Vagina (tissue), 2 donors: ENCODE data around the gene USO1. TPM values are rescaled to one million over a fixed set of nuclear protein-coding genes. Genes with fewer than 3 reads are reported as not detected.

Source experiments
- DNase-seq, 2 donors: peaks; one replicate each; pipeline ENCODE4 v3.0.0-alpha.2; 2017; ENCODE audit errors: extremely low spot score in 2 of 2
- H3K27ac ChIP-seq: fragments of 200-600 bp; sonication (generic); one replicate; pipeline ENCODE4 v1.5.1; 2019
- H3K27me3 ChIP-seq: fragments of 200-600 bp; sonication (generic); one replicate; pipeline ENCODE4 v1.5.1; 2019
- H3K36me3 ChIP-seq, 2 donors: fragments of 200-600 bp; sonication (generic); one replicate each; pipeline ENCODE4 v1.5.1; 2017 to 2019
- H3K4me1 ChIP-seq: fragments of 200-600 bp; sonication (generic); one replicate; pipeline ENCODE4 v1.5.1; 2019
- H3K4me3 ChIP-seq, 2 donors: fragments of 200-600 bp; sonication (generic); 1 replicate in 1 of 2; 2 replicates in 1 of 2; pipeline ENCODE4 v1.5.1; 2016 to 2019
- H3K9me3 ChIP-seq: fragments of 200-600 bp; sonication (generic); one replicate; pipeline ENCODE4 v1.5.1; 2019
- CTCF ChIP-seq, 3 experiments: fragments of 450-650 bp in 2 of 3; fragments of 200-600 bp in 1 of 3; sonication (generic) in 1 of 3; IDR thresholded peaks; one replicate each; pipeline ENCODE4 v1.5.1; 2017 to 2019; ENCODE audit warnings: antibody characterized with exemption in 3 of 3, mild to moderate bottlenecking in 2 of 3, moderate library complexity in 2 of 3
- POLR2A ChIP-seq, 2 donors: fragments of 450-650 bp; IDR thresholded peaks; one replicate each; pipeline ENCODE4 v1.6.1; 2017; ENCODE audit warnings: antibody characterized with exemption in 2 of 2, mild to moderate bottlenecking in 2 of 2, moderate library complexity in 2 of 2
- POLR2AphosphoS5 ChIP-seq, 2 donors: sonication (generic); formaldehyde crosslinking; IDR thresholded peaks; one replicate each; pipeline ENCODE4 v1.9.0; 2017; ENCODE audit warnings: antibody characterized with exemption in 2 of 2, mild to moderate bottlenecking in 2 of 2, low read depth in 1 of 2; ENCODE audit not compliant: insufficient read depth in 1 of 2
- intact Hi-C: fragments of 100-400 bp; cut with DNase I; formaldehyde crosslinking; loops from one replicate; pipeline ENCODE4 v1.15.1; 2023
- total RNA-seq: library from RNA; depleted of rRNA; stranded (reverse); fragments of >200 nt; gene quantifications from one replicate; pipeline ENCODE4 v1.2.3, GENCODE V29; 2016

USO1 gene
- total RNA-seq, 1 donor from 2014 or later = 47.9 TPM

GRCh38 chr4:75702919-75703411, 21.4 kb upstream of the USO1 start:
- DNase-seq = no peak
- intact Hi-C loops = no loop called here
- Histone ChIP-seq H3K27ac (no peak overlapping the region), H3K4me1 (no peaks in the 10 kb centered on the region), H3K4me3 (no peak overlapping the region), H3K9me3 (no peaks in the 10 kb centered on the region), H3K27me3 (no peaks in the 10 kb centered on the region), H3K36me3 (no peaks in the 10 kb centered on the region)
- TF ChIP-seq POLR2A (IDR thresholded peaks at IDR 0.05) (no peak), CTCF (IDR thresholded peaks at IDR 0.05) (no peak), POLR2AphosphoS5 (IDR thresholded peaks at IDR 0.05; ENCODE audit: insufficient read depth in 1 of 2, low read depth in 1 of 2) (no peak)

- no peak overlapping the region for H3K27ac ChIP-seq
- H3K27me3 ChIP-seq = no peaks in the 10 kb centered on the region
- peak in 1 of 2 donors; percentile 42 for DNase-seq
- no peaks in the 10 kb centered on the region for H3K36me3 ChIP-seq
- H3K4me3 ChIP-seq = no peak overlapping the region
- H3K9me3 ChIP-seq = no peaks in the 10 kb centered on the region
- no peaks in the 10 kb centered on the region for H3K4me1 ChIP-seq
- no peak for TF ChIP-seq POLR2A (IDR thresholded peaks at IDR 0.05)
- no peak for TF ChIP-seq CTCF (IDR thresholded peaks at IDR 0.05)
- no peak for TF ChIP-seq POLR2AphosphoS5 (IDR thresholded peaks at IDR 0.05; ENCODE audit: insufficient read depth in 1 of 2, low read depth in 1 of 2)
- intact Hi-C loops = no loop called here
Observed at GRCh38 chr4:75705198-75705977, 19.0 kb upstream of the USO1 start.

- H3K27me3 ChIP-seq = no peaks in the 10 kb centered on the region
- TF ChIP-seq POLR2AphosphoS5 (IDR thresholded peaks at IDR 0.05; ENCODE audit: insufficient read depth in 1 of 2, low read depth in 1 of 2) (no peak), POLR2A (IDR thresholded peaks at IDR 0.05) (no peak), CTCF (IDR thresholded peaks at IDR 0.05) (no peak)
- H3K9me3 ChIP-seq = no peaks in the 10 kb centered on the region
- H3K4me3 ChIP-seq = no peak overlapping the region
- no peak for DNase-seq
- no peaks in the 10 kb centered on the region for H3K4me1 ChIP-seq
- H3K27ac ChIP-seq = no peak overlapping the region
- intact Hi-C loops = no loop called here
- H3K36me3 ChIP-seq = no peaks in the 10 kb centered on the region
Observed at GRCh38 chr4:75708218-75708691, 16.1 kb upstream of the USO1 start.

GRCh38 chr4:75710246-75710645, 14.1 kb upstream of the USO1 start:
- no peak overlapping the region for H3K27ac ChIP-seq
- no peaks in the 10 kb centered on the region for H3K27me3 ChIP-seq
- DNase-seq = no peak
- H3K4me3 ChIP-seq = no peak overlapping the region
- TF ChIP-seq POLR2A (IDR thresholded peaks at IDR 0.05) = no peak
- no peak for TF ChIP-seq CTCF (IDR thresholded peaks at IDR 0.05)
- TF ChIP-seq POLR2AphosphoS5 (IDR thresholded peaks at IDR 0.05; ENCODE audit: insufficient read depth in 1 of 2, low read depth in 1 of 2) = no peak
- intact Hi-C loops = no loop called here
- peaks cover 10% of the 10 kb centered on the region for H3K4me1 ChIP-seq
- no peaks in the 10 kb centered on the region for H3K36me3 ChIP-seq
- H3K9me3 ChIP-seq = no peaks in the 10 kb centered on the region

GRCh38 chr4:75714011-75714410, 10.4 kb upstream of the USO1 start:
- no peak overlapping the region for H3K4me3 ChIP-seq
- intact Hi-C loops = no loop called here
- H3K36me3 ChIP-seq = no peaks in the 10 kb centered on the region
- peaks cover 17% of the 10 kb centered on the region for H3K4me1 ChIP-seq
- H3K27me3 ChIP-seq = no peaks in the 10 kb centered on the region
- H3K27ac ChIP-seq = no peak overlapping the region
- DNase-seq = no peak
- no peaks in the 10 kb centered on the region for H3K9me3 ChIP-seq
- no peak for TF ChIP-seq POLR2AphosphoS5 (IDR thresholded peaks at IDR 0.05; ENCODE audit: insufficient read depth in 1 of 2, low read depth in 1 of 2)
- no peak for TF ChIP-seq POLR2A (IDR thresholded peaks at IDR 0.05)
- no peak for TF ChIP-seq CTCF (IDR thresholded peaks at IDR 0.05)
